HG03354 (cell line): ENCODE measurements around the gene NAB2.
"Not testable (repeated sequence)": the region's sequence is repeated elsewhere in the genome, so short reads cannot be mapped to it uniquely, and the experiment has no call there.

Source experiments
- ATAC-seq: cut with Tn5 transposase; IDR thresholded peaks from one replicate; pipeline ENCODE4 v1.9.1; 2021; ENCODE audit warnings: mild to moderate bottlenecking; ENCODE audit not compliant: unreplicated experiment, poor library complexity, severe bottlenecking

The NAB2 gene

GRCh38 chr12:57063991-57064685 lies 24.8 kb upstream of the NAB2 start:
- peak; percentile 86 for ATAC-seq

- no peak for ATAC-seq
These were observed 22.7 kb upstream of the NAB2 start for GRCh38 chr12:57066245-57066644.

- peak; percentile 90 for ATAC-seq
These were observed 19.4 kb upstream of the NAB2 start for GRCh38 chr12:57069523-57069922.

GRCh38 chr12:57072661-57073060 lies 16.3 kb upstream of the NAB2 start:
- ATAC-seq, result no peak

- not testable (repeated sequence) for ATAC-seq
These were observed 15.1 kb upstream of the NAB2 start for GRCh38 chr12:57073566-57074450.

GRCh38 chr12:57078519-57079404 lies 10.2 kb upstream of the NAB2 start, which contains the start of gene NEMP1:
Gene NEMP1, minus strand, starts transcription at chr12:57078791. Its CDS starts 46 bp downstream, at chr12:57078745.
- ATAC-seq, result peak; percentile 98

GRCh38 chr12:57079821-57080220 lies 9.1 kb upstream of the NAB2 start:
- ATAC-seq, result no peak

- ATAC-seq, result no peak
These were observed 8.1 kb upstream of the NAB2 start for GRCh38 chr12:57080855-57081254.

GRCh38 chr12:57085999-57086492 lies 2.9 kb upstream of the NAB2 start:
- no peak for ATAC-seq

GRCh38 chr12:57086493-57087009 lies 2.4 kb upstream of the NAB2 start:
- ATAC-seq, result no peak

- ATAC-seq, result peak; percentile 32
These were observed 1.8 kb upstream of the NAB2 start for GRCh38 chr12:57087010-57087690.

- ATAC-seq, result peak; percentile 44
These were observed 1.1 kb upstream of the NAB2 start for GRCh38 chr12:57087691-57088353.

- no peak for ATAC-seq
These were observed 644 bp downstream of the NAB2 start for GRCh38 chr12:57089271-57090245.

GRCh38 chr12:57090490-57090889 lies 1.6 kb downstream of the NAB2 start:
- ATAC-seq, result no peak

GRCh38 chr12:57090924-57091637 lies 2.2 kb downstream of the NAB2 start:
- ATAC-seq, result no peak

GRCh38 chr12:57091638-57092528 lies 3.0 kb downstream of the NAB2 start:
- no peak for ATAC-seq
